ENCODE results near the gene GSPT1.

Gene GSPT1

DNA sequence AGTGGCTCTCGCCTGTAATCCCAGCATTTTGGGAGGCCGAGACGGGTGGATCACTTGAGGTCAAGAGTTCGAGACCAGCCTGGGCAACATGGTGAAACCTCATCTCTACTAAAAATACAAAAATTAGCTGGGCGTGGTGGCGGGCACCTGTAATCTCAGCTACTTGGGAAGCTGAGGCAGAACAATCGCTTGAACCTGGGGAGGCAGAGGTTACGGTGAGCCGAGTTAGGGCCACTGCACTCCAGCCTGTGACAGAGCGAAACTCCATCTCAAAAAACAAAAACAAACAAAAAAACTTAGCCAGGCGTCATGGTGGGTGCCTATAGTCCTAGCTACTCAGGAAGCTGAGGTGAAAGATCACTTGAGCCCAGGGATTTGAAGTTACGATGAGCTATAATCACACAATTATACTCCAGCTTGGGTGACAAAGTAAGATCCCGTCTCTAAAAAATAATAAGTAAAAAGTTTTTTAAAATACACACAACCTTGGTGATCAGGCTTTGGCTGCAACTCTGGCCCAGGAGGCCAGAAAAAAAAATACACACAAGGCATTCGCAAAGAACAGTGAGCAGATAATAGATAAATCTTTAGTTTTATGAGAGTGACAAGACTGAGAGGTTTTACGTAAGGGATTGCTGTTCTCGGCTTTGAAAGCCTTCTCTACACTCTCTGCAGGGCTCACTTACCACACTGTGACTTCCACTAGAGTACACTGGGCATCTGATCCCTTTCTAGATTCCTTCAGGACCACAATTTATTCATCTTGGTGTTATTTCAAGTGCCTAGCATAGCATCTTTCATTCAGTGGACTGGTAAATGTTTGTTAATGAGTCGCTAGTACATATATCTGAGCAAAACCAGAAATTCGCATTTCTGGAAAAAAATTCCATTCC lies 5.9 kb downstream of the GSPT1 start:
- DNase-seq, result no peak

DNA sequence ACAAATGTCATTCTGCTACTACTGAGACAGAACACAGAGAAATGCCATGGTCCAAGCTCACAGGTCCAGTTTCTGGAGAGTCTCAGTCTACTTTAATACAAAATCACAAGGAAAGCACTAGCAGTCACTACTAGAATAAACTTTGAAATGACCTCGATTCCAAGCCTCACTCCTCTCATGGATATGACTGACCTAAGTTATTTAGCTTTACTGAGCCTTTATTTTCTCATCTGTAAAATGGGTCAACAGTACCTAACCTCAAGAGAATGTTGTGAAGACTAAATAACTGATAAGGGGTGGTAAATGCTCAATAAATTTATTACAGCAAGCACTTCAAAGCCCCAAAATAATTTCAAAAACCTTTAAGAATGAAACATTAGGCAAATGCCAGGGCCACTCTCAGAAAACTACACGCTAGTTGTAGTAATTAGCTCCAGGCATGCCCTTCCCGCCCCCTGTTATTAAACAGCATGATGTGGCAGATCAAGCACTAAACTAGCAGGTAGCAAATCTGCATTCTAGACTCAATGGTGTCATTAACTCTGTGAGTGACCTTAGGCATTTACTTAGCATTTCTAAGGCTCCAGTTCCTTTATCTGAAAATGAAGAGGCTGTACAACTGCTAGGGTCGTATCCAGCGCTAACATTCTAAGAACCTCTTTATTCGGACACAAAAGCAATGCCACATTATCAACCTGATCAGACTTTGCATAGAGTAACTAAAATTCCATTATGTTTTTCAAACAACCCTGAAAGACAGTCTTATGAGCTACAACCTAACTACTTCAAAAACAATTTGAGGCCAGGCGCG lies 8.4 kb downstream of the GSPT1 start:
- DNase-seq, result no peak

DNA sequence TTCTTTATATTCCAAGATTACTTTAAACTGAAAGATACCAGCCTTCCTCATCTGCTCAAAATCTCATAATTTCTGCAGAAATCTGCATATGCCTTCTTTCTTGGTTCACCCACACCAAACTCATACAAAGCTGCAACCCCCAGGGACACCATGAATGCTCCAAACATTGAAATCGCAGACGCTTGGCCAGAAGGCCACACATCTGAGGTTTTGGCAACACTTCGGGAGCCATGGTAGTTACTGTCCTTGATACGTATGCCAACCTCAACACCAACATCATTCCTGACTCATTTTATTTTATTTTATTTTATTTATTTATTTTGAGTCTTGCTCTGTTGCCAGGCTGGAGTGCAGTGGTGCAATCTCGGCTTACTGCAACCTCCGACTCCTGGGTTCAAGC lies 11.8 kb downstream of the GSPT1 start:
- DNase-seq, result no peak

DNA sequence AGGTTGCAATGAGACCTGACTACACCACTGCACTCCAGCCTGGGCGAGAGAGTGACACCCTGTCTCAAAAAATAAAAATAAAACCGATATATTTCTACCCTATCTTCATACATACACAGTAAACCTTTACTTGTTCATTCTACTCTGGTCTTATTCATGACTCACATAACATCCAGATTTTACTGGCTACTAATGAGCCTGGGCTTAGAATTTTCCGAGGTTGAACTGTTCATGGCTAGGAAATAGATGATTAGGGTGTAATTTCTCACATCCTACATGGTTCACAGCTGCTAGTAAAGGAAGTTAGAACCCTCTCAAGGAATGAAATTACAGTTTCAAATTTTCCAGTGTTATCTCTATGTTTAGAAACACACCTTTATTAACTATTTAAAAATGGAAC lies 14.7 kb downstream of the GSPT1 start:
- no peak for DNase-seq

DNA sequence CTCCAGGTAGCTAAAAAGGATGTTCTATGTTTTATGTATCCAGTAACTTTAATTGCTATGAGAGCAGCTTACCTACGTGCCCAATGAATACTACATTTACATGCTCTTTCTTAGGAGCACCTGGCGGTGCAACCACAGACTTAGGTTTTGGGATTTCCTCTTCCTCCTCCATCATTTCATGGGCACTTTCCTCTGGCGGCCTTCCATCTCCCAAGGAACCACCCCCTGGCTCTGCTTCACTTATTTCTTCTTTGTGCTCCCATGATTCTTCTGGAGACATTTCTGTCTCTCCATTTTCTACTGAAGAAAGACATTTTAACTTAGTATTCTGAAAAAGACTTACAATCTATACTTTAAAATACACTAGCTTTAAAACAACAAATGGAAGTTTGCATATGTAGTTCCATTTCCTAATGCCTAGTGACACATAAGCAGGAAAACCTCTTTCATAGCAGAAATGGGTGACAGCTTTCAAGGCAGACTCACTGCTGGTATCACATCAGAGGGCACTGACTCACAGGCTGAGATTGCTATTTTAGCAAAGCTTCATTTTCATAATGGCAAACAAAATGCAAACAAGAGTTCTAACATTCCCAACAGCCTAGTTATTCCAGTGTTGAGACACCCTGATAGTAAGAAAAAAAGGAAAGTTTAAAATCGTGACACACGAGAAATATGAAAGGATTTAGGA lies 19.1 kb downstream of the GSPT1 start:
- DNase-seq, result no peak

DNA sequence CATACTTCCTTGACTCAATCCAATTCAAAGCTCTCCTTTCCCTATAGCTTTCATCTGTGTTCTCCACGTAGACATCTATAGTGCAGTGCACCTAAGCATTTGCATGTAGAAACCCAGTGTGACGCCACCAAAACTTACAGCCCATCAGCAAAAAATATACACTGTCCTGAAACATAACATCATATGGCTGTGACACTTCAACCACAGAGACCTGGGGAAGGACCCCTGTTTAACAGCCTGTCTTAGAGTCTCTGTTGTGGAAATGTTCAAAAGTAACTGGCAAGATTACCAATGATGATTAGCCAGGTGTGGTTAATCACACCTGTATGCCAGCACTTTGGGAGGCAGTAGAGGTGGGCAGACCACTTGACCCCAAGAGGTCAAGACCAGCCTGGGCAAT lies 22.2 kb downstream of the GSPT1 start:
- DNase-seq, result no peak

DNA sequence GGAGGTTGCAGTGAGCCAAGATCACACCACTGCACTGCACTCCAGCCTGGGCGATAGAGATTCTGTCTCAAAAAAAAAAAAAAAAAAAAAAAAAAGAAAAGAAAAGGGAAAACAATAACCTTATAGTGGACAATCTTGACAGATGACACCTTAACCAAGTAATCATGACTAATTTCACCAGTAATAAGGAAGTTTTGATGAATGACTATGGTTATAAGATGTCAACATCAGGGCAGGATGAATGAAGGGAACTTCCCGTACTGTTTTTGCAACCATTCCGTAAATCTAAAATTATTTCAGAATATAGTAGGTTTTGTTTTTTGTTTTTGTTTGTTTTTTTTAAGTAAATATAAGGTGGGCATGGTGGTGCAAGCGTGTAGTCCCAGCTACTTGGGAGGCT lies 23.0 kb downstream of the GSPT1 start:
- no peak for DNase-seq

DNA sequence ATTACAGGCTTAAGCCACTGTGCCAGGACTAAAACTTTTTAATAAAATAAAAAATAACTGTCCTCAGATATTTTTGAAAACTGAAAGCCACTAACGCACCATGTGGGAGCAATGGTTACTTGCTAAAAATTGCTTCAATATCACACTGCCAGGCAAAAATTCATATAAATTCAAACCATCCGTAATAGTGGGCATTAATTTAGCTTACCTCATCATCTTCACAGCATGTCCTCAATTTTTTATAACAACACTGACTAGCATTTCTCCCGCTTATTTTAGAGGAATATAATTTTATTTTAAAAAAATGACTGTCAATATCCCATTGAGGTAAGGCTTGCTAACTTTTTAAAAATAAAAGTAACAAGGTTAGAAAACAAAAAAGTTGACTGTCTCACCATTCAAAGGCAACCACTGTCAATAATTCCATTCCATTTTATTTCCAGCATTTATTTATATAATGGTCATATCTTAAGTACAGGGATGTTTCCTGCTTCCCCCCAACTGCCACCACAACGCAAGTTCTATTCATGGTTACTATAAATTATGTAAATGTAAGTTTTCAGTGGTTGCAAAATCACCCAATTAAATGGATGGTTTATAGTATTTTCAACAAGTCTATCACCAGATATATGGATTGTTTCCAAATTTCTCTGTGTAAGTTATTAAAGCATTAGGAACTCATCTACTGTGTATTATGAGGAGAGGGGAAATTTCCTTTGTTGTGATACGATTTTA lies 25.4 kb downstream of the GSPT1 start:
- no peak for DNase-seq

DNA sequence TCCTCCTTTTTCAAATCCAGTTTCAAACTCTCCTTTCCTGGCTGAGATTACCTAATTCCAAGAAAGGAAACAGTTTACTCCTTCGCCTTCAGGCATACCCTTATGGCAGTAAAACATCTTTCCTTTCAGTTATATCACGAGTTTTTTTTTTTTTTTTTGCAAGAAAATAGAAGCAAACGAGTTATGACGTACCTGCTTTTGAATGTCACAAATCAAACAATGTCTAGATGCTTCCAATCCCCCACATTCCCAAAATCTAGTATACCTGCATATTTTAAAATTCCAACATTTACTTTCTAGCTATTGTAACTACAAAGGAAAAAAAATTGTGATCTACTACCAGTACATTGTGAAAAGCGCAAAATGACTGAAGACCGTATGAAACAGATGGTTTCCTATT lies 28.9 kb downstream of the GSPT1 start:
- DNase-seq, result no peak

DNA sequence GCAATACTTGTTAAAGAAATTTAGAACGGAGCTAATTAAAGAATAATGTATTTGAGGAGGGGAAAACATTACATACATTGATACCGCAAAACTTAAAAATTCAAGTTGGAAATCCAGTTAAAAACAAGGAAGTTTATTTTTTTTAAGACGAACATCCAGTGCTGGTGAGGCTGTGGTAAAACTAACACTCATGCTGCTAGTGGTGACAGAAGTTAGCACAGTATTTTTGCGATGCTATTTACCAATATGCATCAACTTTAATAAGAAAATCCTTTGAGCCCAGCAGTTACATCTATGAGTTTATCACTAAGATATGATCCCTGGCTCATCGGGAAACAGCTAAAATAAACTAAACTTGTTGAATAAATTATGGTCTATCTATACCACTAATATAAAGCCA lies 31.7 kb downstream of the GSPT1 start:
- no peak for DNase-seq

DNA sequence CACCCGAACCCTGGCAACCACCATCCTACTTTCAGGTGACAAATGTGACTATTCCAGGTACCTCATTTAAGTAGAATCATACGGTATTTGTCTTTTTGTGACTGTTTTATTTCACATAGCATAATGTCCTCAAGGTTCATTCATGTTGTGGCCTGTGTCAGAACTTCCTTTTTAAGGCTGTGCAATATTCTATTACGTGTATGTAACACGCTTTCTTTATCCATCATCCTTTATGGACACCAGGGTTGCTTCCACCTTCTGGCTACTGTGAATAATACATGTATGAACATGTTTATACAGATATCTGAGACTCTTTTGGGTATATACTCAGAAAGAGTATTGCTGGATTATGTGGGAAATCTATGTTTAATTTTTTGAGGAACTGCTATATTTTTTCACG lies 35.7 kb downstream of the GSPT1 start:
- DNase-seq, result no peak

DNA sequence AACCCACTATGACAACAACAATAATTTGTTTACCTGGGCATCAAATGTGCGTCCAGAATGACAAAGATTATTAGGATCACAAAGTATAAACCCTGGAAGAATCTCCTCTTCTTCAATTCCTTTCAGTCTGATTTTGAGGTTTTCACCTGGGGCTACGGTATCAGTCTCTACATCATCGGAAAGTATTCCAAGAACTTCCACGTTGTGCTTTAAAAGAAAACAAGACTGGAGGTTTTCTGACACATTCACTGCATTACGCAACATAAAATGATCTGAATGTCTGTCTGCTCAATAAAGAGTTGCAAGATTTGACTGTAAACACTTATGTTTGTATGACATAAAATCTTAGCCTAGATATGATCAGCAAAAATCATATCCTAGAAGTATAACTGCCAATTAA lies 38.4 kb downstream of the GSPT1 start:
- DNase-seq, result no peak

DNA sequence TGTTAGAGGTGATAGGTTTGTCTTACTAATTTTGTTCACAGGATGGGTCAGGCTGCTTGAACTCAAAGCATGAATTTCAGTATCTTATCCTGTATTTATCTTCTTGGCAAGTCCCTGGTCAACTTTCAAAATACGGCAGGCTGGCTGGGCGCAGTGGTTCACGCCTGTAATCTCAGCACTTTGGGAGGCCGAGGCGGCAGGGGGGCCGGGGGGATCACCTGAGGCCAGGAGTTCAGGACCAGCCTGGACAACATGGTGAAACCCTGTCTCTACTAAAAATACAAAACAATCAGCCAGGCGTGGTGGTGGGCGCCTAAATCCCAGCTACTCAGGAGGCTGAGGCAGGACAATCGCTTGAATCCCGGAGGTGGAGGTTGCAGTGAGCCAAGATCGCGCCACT lies 39.5 kb downstream of the GSPT1 start:
- DNase-seq, result no peak

DNA sequence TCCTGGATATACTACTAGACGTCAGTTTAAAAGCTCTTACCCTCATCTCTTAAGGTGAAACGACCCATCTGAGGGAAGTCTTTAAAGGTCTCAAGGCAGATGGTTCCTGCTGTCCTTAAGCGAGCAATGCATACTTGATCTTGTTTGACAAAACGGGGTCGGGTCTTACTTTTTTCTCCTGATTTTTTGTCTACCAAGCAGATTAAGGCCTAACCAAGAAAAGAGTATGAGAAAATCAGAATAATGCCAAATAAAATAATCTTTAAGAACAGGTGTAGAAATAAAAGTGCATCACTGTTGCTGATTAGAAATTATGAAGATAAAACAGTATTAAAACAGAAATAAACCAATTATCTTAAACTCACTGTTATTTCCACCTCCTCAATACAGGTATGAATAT lies 40.0 kb downstream of the GSPT1 start:
- DNase-seq, result no peak

DNA sequence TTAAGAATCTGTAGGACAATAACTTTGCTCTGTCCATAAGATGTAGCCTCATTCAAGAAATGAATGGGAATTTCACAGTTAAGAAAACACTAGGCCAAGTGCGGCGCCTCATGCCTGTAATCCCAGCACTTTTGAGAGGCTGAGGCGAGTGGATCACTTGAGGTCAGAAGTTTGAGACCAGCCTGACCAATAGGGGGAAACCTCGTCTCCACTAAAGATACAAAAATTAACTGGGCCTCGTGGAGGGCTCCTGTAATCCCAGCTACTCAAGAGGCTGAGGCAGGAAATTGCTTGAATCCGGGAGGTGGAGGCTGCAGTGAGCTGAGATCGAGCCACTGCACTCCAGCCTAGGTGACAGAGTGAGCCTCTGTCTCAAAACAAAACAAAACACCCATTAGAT lies 44.6 kb downstream of the GSPT1 start:
- no peak for DNase-seq

DNA sequence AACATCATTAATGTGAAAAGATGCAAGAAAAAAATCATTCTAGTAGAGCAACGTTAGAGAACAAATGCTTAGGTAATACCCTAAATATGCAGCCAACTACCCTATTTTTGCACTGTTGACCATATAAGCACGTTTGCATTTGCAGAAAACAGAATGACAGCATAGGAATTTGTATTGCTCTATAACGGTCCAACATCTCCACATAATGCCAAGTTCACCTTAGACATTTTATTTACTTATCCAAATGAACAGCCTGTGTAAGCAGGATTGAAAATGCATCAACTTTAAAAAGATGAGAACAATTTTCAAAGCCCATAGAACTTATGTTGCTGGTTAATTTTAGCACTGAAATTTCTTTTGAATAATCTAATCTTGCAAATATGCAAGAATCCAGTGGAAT lies 45.4 kb downstream of the GSPT1 start:
- DNase-seq, result no peak

DNA sequence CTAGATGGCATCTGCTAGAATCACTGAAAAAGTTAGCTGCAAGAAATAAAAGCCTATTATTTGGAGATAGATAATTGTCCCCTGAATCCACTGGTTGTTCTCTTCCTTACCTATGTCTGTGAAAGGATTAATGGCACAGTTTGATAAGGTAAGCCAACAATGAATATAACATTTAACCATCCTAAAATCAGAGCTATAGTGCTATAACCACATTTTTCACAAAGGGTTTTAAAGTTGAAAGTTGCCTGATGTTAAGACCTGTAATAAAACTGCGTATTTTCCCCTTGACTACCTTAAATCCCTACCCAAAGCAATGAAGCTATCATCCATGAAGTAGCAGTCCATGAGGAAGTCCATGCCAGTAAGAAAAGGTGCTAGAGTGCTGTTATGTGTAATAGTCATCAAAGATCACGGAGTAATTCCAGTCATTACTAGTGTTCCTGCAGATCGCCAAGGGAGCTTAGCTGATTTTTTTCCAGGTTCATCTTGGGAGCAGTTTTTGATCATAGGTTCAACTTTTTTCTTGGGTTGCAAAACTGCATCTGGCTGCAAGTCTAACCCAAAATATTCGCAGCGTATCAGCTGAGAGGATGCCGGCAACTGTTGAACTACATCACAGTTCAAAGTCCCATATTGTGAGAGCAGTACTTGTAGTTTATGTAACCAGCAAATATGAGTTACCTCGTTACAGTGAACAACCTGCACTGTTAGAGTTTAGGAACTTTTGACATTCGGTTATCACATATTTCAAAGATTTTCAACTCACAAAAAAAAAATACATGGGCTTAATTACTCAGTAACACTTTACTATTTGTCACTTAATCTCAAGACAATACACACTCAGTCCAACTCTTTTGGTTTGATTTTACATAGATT lies 46.2 kb downstream of the GSPT1 start:
- no peak for DNase-seq

DNA sequence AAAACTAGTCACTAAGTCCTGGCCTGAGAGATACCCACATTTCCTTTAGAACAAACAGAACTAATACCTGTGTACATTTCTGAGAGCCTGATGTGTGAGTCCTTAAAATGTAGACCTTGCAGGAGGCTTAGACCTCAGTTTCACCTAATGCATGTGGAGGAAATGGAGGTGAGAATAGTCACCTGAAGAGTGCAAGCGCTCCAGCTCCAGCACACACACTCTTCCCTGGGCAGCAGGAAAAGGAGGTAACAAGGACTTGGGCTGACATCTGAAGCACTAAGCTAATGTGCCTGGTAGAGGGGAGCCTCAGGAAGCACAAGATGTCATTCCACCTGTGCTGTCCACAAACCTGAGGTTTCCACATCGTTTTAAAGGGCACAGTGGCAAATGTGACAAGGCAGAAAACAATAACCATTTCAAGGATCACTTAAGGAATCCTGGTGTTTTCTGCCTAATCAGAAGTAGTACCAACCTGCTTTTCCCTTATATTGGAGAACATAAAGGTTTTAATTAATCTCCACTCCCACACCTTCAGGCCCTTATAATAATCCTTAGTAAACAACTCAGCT lies 47.3 kb downstream of the GSPT1 start:
- DNase-seq, result no peak

DNA sequence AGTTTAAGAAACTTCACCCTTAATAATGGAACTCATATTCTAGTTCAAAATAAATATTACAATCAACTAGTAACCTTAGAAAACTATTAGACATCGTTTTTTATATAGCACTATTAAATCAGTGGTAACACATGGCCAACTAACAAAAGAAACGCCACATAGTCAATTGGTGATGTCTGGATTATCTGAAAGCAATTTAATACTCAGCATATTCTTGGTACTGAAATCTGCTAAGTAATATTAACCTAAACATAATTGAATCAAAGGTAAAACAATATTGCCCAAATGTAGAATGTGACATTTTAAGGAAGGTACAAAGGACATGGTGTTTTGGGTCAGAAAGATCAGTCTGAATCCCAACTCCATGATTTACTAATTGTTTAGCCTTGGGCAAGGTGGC lies 53.3 kb downstream of the GSPT1 start:
- no peak for DNase-seq

DNA sequence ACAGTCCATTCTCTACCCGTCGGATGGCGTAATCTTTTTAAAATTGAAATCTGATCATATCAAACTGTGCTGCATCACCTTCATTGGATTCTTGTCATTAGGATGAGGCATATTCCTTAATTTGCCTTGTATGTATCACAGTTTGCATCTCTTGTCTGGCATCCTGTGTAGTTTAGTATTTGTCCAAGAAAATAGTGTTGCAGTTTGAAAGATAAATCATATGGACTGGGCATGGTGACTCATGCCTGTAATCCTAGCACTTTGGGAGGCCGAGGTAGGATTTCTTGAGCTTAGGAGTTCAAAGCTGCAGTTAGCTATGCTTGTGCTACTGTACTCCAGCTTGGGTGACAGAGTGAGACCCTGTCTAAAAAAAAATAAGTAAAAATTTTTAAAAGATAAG lies 58.6 kb downstream of the GSPT1 start:
- DNase-seq, result no peak

DNA sequence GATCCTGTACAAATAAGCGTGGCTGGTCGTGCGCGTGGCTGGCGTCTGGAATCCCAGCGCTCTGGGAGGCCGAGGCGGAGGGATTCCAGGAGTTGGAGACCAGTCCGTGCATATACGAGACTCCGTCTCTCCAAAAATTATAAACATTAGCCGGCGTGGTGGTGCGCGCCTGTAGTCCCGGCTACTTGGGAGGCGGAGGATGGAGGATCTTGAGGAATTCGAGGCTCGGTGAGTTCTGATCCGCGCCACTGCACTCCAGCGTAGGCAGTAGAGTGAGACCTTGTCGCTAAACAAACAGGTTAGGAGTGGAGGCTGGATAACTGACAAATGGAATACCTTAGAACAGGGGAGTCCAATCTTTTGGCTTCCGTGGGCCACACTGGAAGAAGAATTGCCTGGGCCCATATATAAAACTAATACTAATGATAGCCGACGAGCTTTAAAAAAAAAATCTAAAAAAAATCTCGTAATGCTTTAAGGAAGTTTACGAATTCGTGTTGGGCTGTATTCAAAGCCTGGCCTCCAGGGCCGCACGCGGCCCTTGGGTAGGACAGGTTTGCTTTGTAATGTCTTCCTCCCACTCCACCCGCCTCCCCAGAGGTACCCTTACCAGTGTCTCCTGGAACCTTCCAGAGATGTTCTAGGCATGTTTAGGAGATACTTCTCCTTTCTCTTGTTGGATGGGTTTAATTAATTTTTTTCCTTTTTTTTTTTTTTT lies 63.5 kb downstream of the GSPT1 start:
- no peak for DNase-seq
